Endothelial cell of umbilical vein (primary cell): Measurements from ENCODE around the gene KRTAP10-9. TPM values are rescaled to one million over a fixed set of nuclear protein-coding genes. Genes with fewer than 3 reads are reported as not detected.

Source experiments
- BruUV-seq: library from RNA; stranded (reverse); fragments of 400-500 nt; replicated peaks from 2 replicates; lab custom pipeline; 2021; lab: Mats Ljungman, UMichigan
- CTCF ChIA-PET: fragments of 300-600, 350-600 bp; sonication (Branson Sonifier 250); formaldehyde crosslinking; loops from one replicate; lab custom pipeline; 2021; ENCODE audit warnings: antibody characterized with exemption, inconsistent platforms; lab: Charles Lee
- POLR2A ChIA-PET: fragments of 300-600, 350-600 bp; sonication (Branson Sonifier 250); formaldehyde crosslinking; loops from one replicate; lab custom pipeline; 2021; ENCODE audit warnings: antibody characterized with exemption, inconsistent platforms; lab: Charles Lee
- DNase-seq: peaks from one replicate; pipeline ENCODE4 v3.0.0-alpha.2; 2011; ENCODE audit warnings: low read depth, low spot score
- FAIRE-seq: peaks from 2 replicates; lab custom pipeline; 2011; peaks lifted over from hg19 to GRCh38; lab: Jason Lieb, UNC
- H2AFZ ChIP-seq: 2 replicates; pipeline ENCODE4 v1.6.0; 2012; ENCODE audit warnings: low read depth, low read length, control low read depth, inconsistent platforms
- H3K27ac ChIP-seq: 2 replicates; pipeline ENCODE4 v1.5.1; 2011; ENCODE audit warnings: low read depth, mild to moderate bottlenecking, control low read depth, low read length, moderate library complexity; ENCODE audit not compliant: insufficient read depth
- H3K27me3 ChIP-seq, 2 experiments: 2 replicates each; pipeline versions ENCODE4 v1.6.0 to v1.6.1; 2011; ENCODE audit warnings: low read length in 2 of 2, mixed read lengths in 1 of 2; ENCODE audit not compliant: control insufficient read depth in 2 of 2, insufficient read depth in 2 of 2
- H3K36me3 ChIP-seq, 2 experiments: 2 replicates in 1 of 2; 3 replicates in 1 of 2; pipeline ENCODE4 v1.5.1; 2011; ENCODE audit warnings: low read length in 2 of 2, mild to moderate bottlenecking in 1 of 2, moderate library complexity in 1 of 2; ENCODE audit not compliant: control insufficient read depth in 2 of 2, insufficient read depth in 2 of 2; ENCODE audit errors: extremely low read depth in 1 of 2
- H3K4me1 ChIP-seq: 3 replicates; pipeline ENCODE4 v1.5.1; 2011; ENCODE audit warnings: mild to moderate bottlenecking, low read length; ENCODE audit not compliant: control insufficient read depth, insufficient read depth; ENCODE audit errors: extremely low read depth
- H3K4me2 ChIP-seq: 2 replicates; pipeline ENCODE4 v1.6.1; 2011; ENCODE audit warnings: low read length, control low read depth, mixed read lengths; ENCODE audit not compliant: insufficient read depth
- H3K4me3 ChIP-seq, 3 experiments: fragments of 200-600 bp in 1 of 3; sonication (generic), shearing (Covaris generic) in 1 of 3; replicated peaks in 1 of 3; 2 replicates each; pipeline ENCODE4 v1.5.1; 2011 to 2016; ENCODE audit warnings: control low read depth in 3 of 3, low read length in 3 of 3, mild to moderate bottlenecking in 2 of 3, inconsistent platforms in 1 of 3, low read depth in 1 of 3, moderate library complexity in 1 of 3; ENCODE audit not compliant: insufficient read depth in 1 of 3
- H3K79me2 ChIP-seq: 2 replicates; pipeline ENCODE4 v1.6.0; 2012; ENCODE audit warnings: low read length, inconsistent platforms; ENCODE audit not compliant: control insufficient read depth, insufficient read depth
- H3K9ac ChIP-seq: replicated peaks from 2 replicates; pipeline ENCODE3; 2011; ENCODE audit warnings: low read length, control low read depth; ENCODE audit not compliant: insufficient read depth; ENCODE audit errors: extremely low read depth
- H3K9me1 ChIP-seq: replicated peaks from 3 replicates; pipeline ENCODE4 v1.6.0; 2011; ENCODE audit warnings: mild to moderate bottlenecking, low read length; ENCODE audit not compliant: control insufficient read depth, insufficient read depth; ENCODE audit errors: extremely low read depth
- H3K9me3 ChIP-seq: replicated peaks from 2 replicates; pipeline ENCODE4 v1.5.1; 2012; ENCODE audit warnings: low read length, inconsistent platforms; ENCODE audit not compliant: control insufficient read depth, insufficient read depth
- H4K20me1 ChIP-seq: replicated peaks from 2 replicates; pipeline ENCODE3; 2011; ENCODE audit warnings: mild to moderate bottlenecking, low read length; ENCODE audit not compliant: control insufficient read depth, insufficient read depth; ENCODE audit errors: extremely low read depth
- EZH2 ChIP-seq: IDR thresholded peaks from 2 replicates; pipeline ENCODE4 v1.6.1; 2012; ENCODE audit warnings: borderline replicate concordance, low read depth, mild to moderate bottlenecking, moderate library complexity, low read length, inconsistent platforms; ENCODE audit not compliant: severe bottlenecking
- FOS ChIP-seq: IDR thresholded peaks from 2 replicates; pipeline ENCODE4 v1.6.1; 2011; ENCODE audit warnings: mild to moderate bottlenecking, low read length, moderate library complexity, borderline replicate concordance; ENCODE audit not compliant: insufficient read depth
- MAX ChIP-seq: IDR thresholded peaks from 2 replicates; pipeline ENCODE4 v1.6.1; 2011; ENCODE audit not compliant: insufficient read depth, insufficient read length
- MYC ChIP-seq: IDR thresholded peaks from one replicate; pipeline ENCODE4 v1.6.1; 2011; ENCODE audit warnings: mild to moderate bottlenecking, low read depth, low read length
- POLR2A ChIP-seq: IDR thresholded peaks from 2 replicates; pipeline ENCODE4 v1.6.1; 2012; ENCODE audit warnings: low read depth, mild to moderate bottlenecking, control low read depth, low read length
- POLR2AphosphoS5 ChIP-seq: IDR thresholded peaks from 2 replicates; pipeline ENCODE4 v1.6.1; 2012; ENCODE audit warnings: low read depth, mild to moderate bottlenecking, control low read depth, low read length, moderate library complexity; ENCODE audit not compliant: insufficient read depth
- dilution Hi-C: fragments of 300-500 bp; cut with MboI; formaldehyde crosslinking; loops from one replicate; pipeline ENCODE4 v1.15.0; 2019; ENCODE audit warnings: low sequenced_read_pairs; ENCODE audit not compliant: extremely low pct_ligation_motif_present
- intact Hi-C: fragments of 100-400 bp; cut with micrococcal nuclease; formaldehyde crosslinking; loops from one replicate; pipeline ENCODE4 v1.10.0; 2022
- polyA plus RNA-seq, 4 experiments: library from polyadenylated mRNA; depleted of rRNA in 3 of 4; stranded (reverse) in 3 of 4; unstranded in 1 of 4; fragments of >200 nt; gene quantifications; 2 replicates each; pipeline versions ENCODE4 v1.2.1 to v1.2.3, GENCODE V29; 2011 to 2012; ENCODE audit warnings: missing spikeins in 1 of 4
- total RNA-seq: library from RNA; stranded (reverse); gene quantifications from 2 replicates; pipeline ENCODE4 v1.2.3, GENCODE V29; 2021
- TF ChIP-seq, protein P1 (sequence below), 2 donors: IDR thresholded peaks; 1 replicate in 1 of 2; 2 replicates in 1 of 2; pipeline ENCODE4 v1.5.1; 2011; ENCODE audit warnings: low read length in 2 of 2, mild to moderate bottlenecking in 2 of 2, moderate library complexity in 2 of 2, control low read depth in 1 of 2, inconsistent platforms in 1 of 2, low read depth in 1 of 2; ENCODE audit not compliant: insufficient read depth in 1 of 2; ENCODE audit errors: extremely low read depth in 1 of 2

Gene KRTAP10-9
- total and polyA plus RNA-seq, 2 donors (not counting 3 experiments of a cell fraction or from before 2014, with no cell fraction given): not detected

DNA sequence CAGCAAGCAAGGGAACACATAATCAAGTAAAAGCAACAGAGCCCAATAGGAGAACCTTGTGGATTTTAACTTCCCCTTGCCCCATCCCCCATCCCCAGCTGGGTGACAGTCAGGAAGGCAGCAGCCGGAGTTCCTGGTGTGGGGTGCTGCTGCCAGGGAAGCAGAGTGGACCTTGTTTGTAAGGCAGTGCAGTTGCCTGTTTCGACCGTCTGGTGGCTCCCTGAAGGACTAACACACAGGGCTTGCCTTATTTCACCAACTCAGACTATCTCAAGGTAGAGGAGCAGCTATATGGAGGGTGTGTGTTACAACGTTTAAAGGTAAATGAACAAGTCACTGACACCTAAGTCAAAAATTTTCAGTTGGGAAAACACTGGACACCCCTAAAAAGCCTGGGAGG is 8.4 kb upstream of the KRTAP10-9 start:
- Histone ChIP-seq H4K20me1 (no peaks in the 10 kb centered on the region), H3K79me2 (no peaks in the 10 kb centered on the region), H2AFZ (no peak overlapping the region), H3K4me2 (no peak overlapping the region), H3K9me1 (no peaks in the 10 kb centered on the region), H3K9me3 (no peaks in the 10 kb centered on the region), H3K9ac (no peak overlapping the region), H3K4me1 (no peaks in the 10 kb centered on the region), H3K27ac (no peak overlapping the region), H3K27me3 (no peaks in the 10 kb centered on the region), H3K4me3 (no peak overlapping the region), H3K36me3 (no peaks in the 10 kb centered on the region)
- POLR2A ChIA-PET: no interaction called here
- intact Hi-C loops (no loop called here), dilution Hi-C loops (no loop called here)
- DNase-seq (peak; percentile 7), FAIRE-seq (peak; percentile 61)
- BruUV-seq: no TSS peak
- TF ChIP-seq, protein P1, sequence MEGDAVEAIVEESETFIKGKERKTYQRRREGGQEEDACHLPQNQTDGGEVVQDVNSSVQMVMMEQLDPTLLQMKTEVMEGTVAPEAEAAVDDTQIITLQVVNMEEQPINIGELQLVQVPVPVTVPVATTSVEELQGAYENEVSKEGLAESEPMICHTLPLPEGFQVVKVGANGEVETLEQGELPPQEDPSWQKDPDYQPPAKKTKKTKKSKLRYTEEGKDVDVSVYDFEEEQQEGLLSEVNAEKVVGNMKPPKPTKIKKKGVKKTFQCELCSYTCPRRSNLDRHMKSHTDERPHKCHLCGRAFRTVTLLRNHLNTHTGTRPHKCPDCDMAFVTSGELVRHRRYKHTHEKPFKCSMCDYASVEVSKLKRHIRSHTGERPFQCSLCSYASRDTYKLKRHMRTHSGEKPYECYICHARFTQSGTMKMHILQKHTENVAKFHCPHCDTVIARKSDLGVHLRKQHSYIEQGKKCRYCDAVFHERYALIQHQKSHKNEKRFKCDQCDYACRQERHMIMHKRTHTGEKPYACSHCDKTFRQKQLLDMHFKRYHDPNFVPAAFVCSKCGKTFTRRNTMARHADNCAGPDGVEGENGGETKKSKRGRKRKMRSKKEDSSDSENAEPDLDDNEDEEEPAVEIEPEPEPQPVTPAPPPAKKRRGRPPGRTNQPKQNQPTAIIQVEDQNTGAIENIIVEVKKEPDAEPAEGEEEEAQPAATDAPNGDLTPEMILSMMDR (IDR thresholded peaks at IDR 0.05; ENCODE audit: extremely low read depth in 1 of 2, insufficient read depth in 1 of 2, low read depth in 1 of 2, low read length in 2 of 2): peak in 1 of 2 donors; percentile 27
- TF ChIP-seq MYC (no peak), POLR2AphosphoS5 (no peak), MAX (no peak), EZH2 (no peak), FOS (no peak), POLR2A (no peak)
- CTCF ChIA-PET: interaction anchor here (0.7 to 4.2 kb wide), 6 partner anchors 9 to 181 kb away, joined by 3 to 28 read pairs (median 4); no protein-coding TSS in a partner anchor
